ENCODE data around the gene SYTL2.

- no peak for TF ChIP-seq POLR2A (IDR thresholded peaks at IDR 0.05)
- no peak for TF ChIP-seq CTCF (IDR thresholded peaks at IDR 0.05)
- TF ChIP-seq POLR2AphosphoS5 (IDR thresholded peaks at IDR 0.05) = no peak
Measured at GRCh38 chr11:85809191-85809590, 1.8 kb downstream of the SYTL2 start.

Data from breast epithelium (tissue), 3 donors.